Caco-2 (cell line): ENCODE data around the gene EPS8L2. TPM values are rescaled to one million over a fixed set of nuclear protein-coding genes. Genes with fewer than 3 reads are reported as not detected.

Source experiments
- BruUV-seq: library from RNA; stranded (reverse); fragments of 400-500 nt; replicated peaks from 2 replicates; lab custom pipeline; 2021; lab: Mats Ljungman, UMichigan
- CTCF ChIA-PET: fragments of 300-600 bp; sonication (Branson Sonifier 250); formaldehyde crosslinking; loops from one replicate; lab custom pipeline; 2022; ENCODE audit warnings: antibody characterized with exemption; lab: Charles Lee
- POLR2A ChIA-PET: fragments of 300-600 bp; sonication (Branson Sonifier 250); formaldehyde crosslinking; loops from one replicate; lab custom pipeline; 2022; ENCODE audit warnings: antibody characterized with exemption; lab: Charles Lee
- DNase-seq, 2 experiments: peaks; one replicate each; pipeline versions ENCODE4 v3.0.0 to v3.0.0-alpha.2; 2020 to 2022
- H3K27me3 ChIP-seq: replicated peaks from 2 replicates; pipeline ENCODE4 v1.6.0; 2011; ENCODE audit warnings: low read length; ENCODE audit not compliant: control insufficient read depth, insufficient read depth
- H3K36me3 ChIP-seq: 2 replicates; pipeline ENCODE4 v1.5.1; 2011; ENCODE audit warnings: low read length; ENCODE audit not compliant: control insufficient read depth, insufficient read depth
- H3K4me1 ChIP-seq: fragments of 250-450 bp; sonication (Bioruptor Pico); 2 replicates; pipeline ENCODE4 v1.5.1; 2020; ENCODE audit warnings: mild to moderate bottlenecking
- H3K4me3 ChIP-seq: 2 replicates; pipeline ENCODE4 v1.5.1; 2011; ENCODE audit warnings: low read depth, mild to moderate bottlenecking, control low read depth, low read length
- H3K9me3 ChIP-seq: fragments of 250-450 bp; sonication (Bioruptor Pico); 2 replicates; pipeline ENCODE4 v1.5.1; 2020; ENCODE audit warnings: mild to moderate bottlenecking, moderate library complexity
- H3K27ac Mint-ChIP-seq: one replicate; pipeline ENCODE4 v1.8.0; 2022; ENCODE audit warnings: mixed read lengths; ENCODE audit not compliant: unreplicated experiment
- H3K27me3 Mint-ChIP-seq: one replicate; pipeline ENCODE4 v1.8.0; 2022; ENCODE audit warnings: mixed read lengths; ENCODE audit not compliant: insufficient read depth, unreplicated experiment
- H3K36me3 Mint-ChIP-seq: one replicate; pipeline ENCODE4 v1.8.0; 2022; ENCODE audit warnings: mild to moderate bottlenecking, mixed read lengths; ENCODE audit not compliant: insufficient read depth, unreplicated experiment
- H3K4me1 Mint-ChIP-seq: one replicate; pipeline ENCODE4 v1.8.0; 2022; ENCODE audit warnings: low read depth, mixed read lengths; ENCODE audit not compliant: unreplicated experiment
- H3K4me3 Mint-ChIP-seq: one replicate; pipeline ENCODE4 v1.8.0; 2022; ENCODE audit warnings: mild to moderate bottlenecking, moderate library complexity, mixed read lengths; ENCODE audit not compliant: unreplicated experiment
- H3K9me3 Mint-ChIP-seq: one replicate; pipeline ENCODE4 v1.8.0; 2022; ENCODE audit warnings: mixed read lengths; ENCODE audit not compliant: unreplicated experiment
- CTCF ChIP-seq, 2 experiments: fragments of 200-600 bp in 1 of 2; IDR thresholded peaks; 1 replicate in 1 of 2; 2 replicates in 1 of 2; pipeline versions ENCODE4 v1.5.1 to v1.8.0; 2011 to 2022; ENCODE audit warnings: antibody characterized with exemption in 1 of 2, control low read depth in 1 of 2, inconsistent platforms in 1 of 2, low read depth in 1 of 2, low read length in 1 of 2, mild to moderate bottlenecking in 1 of 2, moderate library complexity in 1 of 2; ENCODE audit not compliant: insufficient read depth in 1 of 2, severe bottlenecking in 1 of 2, unreplicated experiment in 1 of 2
- intact Hi-C: fragments of 100-400 bp; cut with micrococcal nuclease; formaldehyde crosslinking; loops from one replicate; pipeline ENCODE4 v1.10.0; 2022; ENCODE audit not compliant: unreplicated experiment
- total RNA-seq: library from RNA; stranded (reverse); gene quantifications from 2 replicates; pipeline ENCODE4 v1.2.3, GENCODE V29; 2022

EPS8L2 gene
- total RNA-seq, 1 experiment from 2014 or later, result 224 TPM

- Mint-ChIP-seq H3K27ac (peak overlapping the region; percentile 67), H3K36me3 (peaks cover 79% of the 10 kb centered on the region), H3K4me3 (no peak overlapping the region), H3K9me3 (no peaks in the 10 kb centered on the region), H3K4me1 (peaks cover 14% of the 10 kb centered on the region), H3K27me3 (no peaks in the 10 kb centered on the region)
- intact Hi-C loops, result no loop called here
- Histone ChIP-seq H3K4me3 (no peak overlapping the region), H3K4me1 (peaks cover 72% of the 10 kb centered on the region), H3K9me3 (no peaks in the 10 kb centered on the region), H3K36me3 (no peaks in the 10 kb centered on the region; the same call in none of the 2 replicates), H3K27me3 (no peaks in the 10 kb centered on the region)
- CTCF ChIA-PET, result no interaction called here
- no peak for DNase-seq
- BruUV-seq, result no TSS peak
- TF ChIP-seq CTCF (IDR thresholded peaks at IDR 0.05; ENCODE audit: insufficient read depth in 1 of 2, low read depth in 1 of 2, low read length in 1 of 2, severe bottlenecking in 1 of 2, unreplicated experiment in 1 of 2), result no peak
- POLR2A ChIA-PET, result no interaction called here
These were observed 3.3 kb downstream of the EPS8L2 start for GRCh38 chr11:709109-709997.

GRCh38 chr11:714436-714835 is 8.4 kb downstream of the EPS8L2 start:
- BruUV-seq, result no TSS peak
- Mint-ChIP-seq H3K27me3 (no peaks in the 10 kb centered on the region), H3K4me3 (no peak overlapping the region), H3K4me1 (peaks cover 26% of the 10 kb centered on the region), H3K27ac (peak overlapping the region; percentile 54), H3K36me3 (peaks cover 79% of the 10 kb centered on the region), H3K9me3 (no peaks in the 10 kb centered on the region)
- intact Hi-C loops, result no loop called here
- Histone ChIP-seq H3K9me3 (no peaks in the 10 kb centered on the region), H3K4me3 (no peak overlapping the region), H3K36me3 (no peaks in the 10 kb centered on the region; the same call in none of the 2 replicates), H3K4me1 (peaks cover 44% of the 10 kb centered on the region), H3K27me3 (no peaks in the 10 kb centered on the region)
- CTCF ChIA-PET, result no interaction called here
- DNase-seq, result no peak
- POLR2A ChIA-PET, result no interaction called here
- TF ChIP-seq CTCF (IDR thresholded peaks at IDR 0.05; ENCODE audit: insufficient read depth in 1 of 2, low read depth in 1 of 2, low read length in 1 of 2, severe bottlenecking in 1 of 2, unreplicated experiment in 1 of 2), result no peak

- no peak for TF ChIP-seq CTCF (IDR thresholded peaks at IDR 0.05; ENCODE audit: insufficient read depth in 1 of 2, low read depth in 1 of 2, low read length in 1 of 2, severe bottlenecking in 1 of 2, unreplicated experiment in 1 of 2)
- no peaks in the 10 kb centered on the region for H3K27me3 ChIP-seq
- peak overlapping the region; percentile 79 for H3K27ac Mint-ChIP-seq
- peaks cover 79% of the 10 kb centered on the region for H3K36me3 Mint-ChIP-seq
- peaks cover 11% of the 10 kb centered on the region for H3K4me1 Mint-ChIP-seq
- CTCF ChIA-PET, result no interaction called here
- no peak for DNase-seq
- POLR2A ChIA-PET, result interaction anchor here (0.7 to 0.9 kb wide), 2 partner anchors 13 to 25 kb away, joined by 3 to 5 read pairs; no protein-coding TSS in a partner anchor
- no peak overlapping the region for H3K4me3 Mint-ChIP-seq
- H3K4me3 ChIP-seq, result no peak overlapping the region
- peaks cover 7% of the 10 kb centered on the region for H3K36me3 ChIP-seq
- no peaks in the 10 kb centered on the region for H3K9me3 Mint-ChIP-seq
- H3K9me3 ChIP-seq, result no peaks in the 10 kb centered on the region
- H3K27me3 Mint-ChIP-seq, result no peaks in the 10 kb centered on the region
- peaks cover 7% of the 10 kb centered on the region; the same call in 1 of the 2 replicates for H3K4me1 ChIP-seq
- no TSS peak for BruUV-seq
- intact Hi-C loops, result loop anchor here (10.0 kb wide), 1 partner anchor 165 kb away; no protein-coding TSS in a partner anchor
These were observed 13.4 kb downstream of the EPS8L2 start for GRCh38 chr11:719214-720016.
